ENCODE results near the gene LAMB3.

Gene LAMB3

DNA sequence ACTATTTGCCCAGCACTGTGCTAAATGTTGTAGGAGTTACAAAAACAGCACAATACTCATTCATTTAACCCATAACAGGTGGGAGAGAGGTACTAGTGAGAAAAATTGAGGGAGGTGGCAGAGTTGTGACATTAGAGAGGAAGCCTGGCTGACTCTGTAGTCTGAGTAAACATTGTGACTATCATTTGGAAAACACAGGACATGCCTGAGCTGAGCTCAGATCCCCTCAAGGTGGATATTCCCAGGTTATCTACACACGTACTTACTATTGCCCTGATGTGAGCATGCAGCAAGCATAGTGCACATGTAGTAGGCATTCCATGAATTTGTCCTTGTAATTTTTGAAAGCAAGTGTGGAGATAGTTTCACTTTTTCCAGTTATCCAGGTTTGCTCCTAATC is 57.8 kb downstream of the LAMB3 start:
- H3K4me1 ChIP-seq, result peaks cover 0 to 4% (median 0%) of the 10 kb centered on the region in 10 experiments; a peak in 1 of 20 replicates
- no peak overlapping the region for H3K27ac ChIP-seq
- no peak overlapping the region for H3K4me3 ChIP-seq
- no peaks in the 10 kb centered on the region for H3K9me3 ChIP-seq (replicated peaks in 1 of 11)
- H3K36me3 ChIP-seq, result no peaks in the 10 kb centered on the region
- no peak for TF ChIP-seq Cebpa-rat (IDR thresholded peaks at IDR 0.05)
- H3K4me2 ChIP-seq, result no peak overlapping the region
- no peaks in the 10 kb centered on the region for H3K27me3 ChIP-seq
- no peaks in the 10 kb centered on the region for H4K20me1 ChIP-seq
- H3K9ac ChIP-seq, result no peak overlapping the region

DNA sequence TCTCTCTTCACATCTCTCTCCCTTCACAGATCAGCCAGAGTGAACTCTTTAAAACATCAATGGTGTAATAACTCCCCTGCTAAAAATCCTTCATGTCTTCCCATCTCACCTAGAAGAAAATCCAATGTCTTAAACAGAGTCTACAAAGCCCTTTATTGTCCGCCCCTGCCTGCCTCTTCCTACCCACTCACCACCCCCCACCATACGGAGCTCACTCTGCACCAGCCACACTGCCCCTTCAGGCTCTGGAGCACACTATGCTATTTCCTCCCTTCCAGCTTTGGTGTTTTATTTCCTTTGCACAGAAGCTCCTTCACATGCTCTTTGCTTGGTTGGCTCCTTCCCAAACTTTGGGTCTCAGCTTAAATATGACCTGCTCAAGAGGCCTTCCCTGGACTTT is 58.5 kb downstream of the LAMB3 start:
- H3K4me2 ChIP-seq, result no peak overlapping the region

DNA sequence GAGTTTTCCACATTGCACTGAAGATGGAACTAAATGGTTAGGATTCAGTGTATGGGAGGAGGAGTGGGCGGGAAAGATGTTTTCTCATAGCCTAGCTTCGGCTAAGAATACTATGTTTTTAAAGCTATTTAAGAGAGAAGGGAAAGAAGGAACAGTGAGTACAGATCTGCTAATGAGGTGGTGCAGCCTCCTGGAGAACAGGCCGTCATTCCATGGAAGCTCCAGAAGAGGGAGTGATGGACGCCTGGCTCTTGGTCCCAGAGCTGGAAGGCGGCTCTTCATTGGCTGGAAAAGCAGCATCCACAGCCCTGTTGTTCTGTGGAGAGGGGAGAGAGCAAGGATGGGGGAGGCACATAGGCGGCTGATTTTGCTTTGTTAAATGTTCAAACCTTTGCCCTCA is 61.8 kb downstream of the LAMB3 start:
- H3K9me3 ChIP-seq (replicated peaks in 1 of 11), result peaks cover 0 to 15% (median 9%) of the 10 kb centered on the region in 11 experiments; a peak in 10 of 22 replicates
- H3K4me2 ChIP-seq, result no peak overlapping the region
- no peak overlapping the region for H3K4me3 ChIP-seq
- no peaks in the 10 kb centered on the region; a peak in 1 of 20 replicates for H3K4me1 ChIP-seq
- no peaks in the 10 kb centered on the region for H3K27me3 ChIP-seq
- H4K20me1 ChIP-seq, result no peaks in the 10 kb centered on the region
- TF ChIP-seq Cebpa-rat (IDR thresholded peaks at IDR 0.05), result no peak
- H3K27ac ChIP-seq, result no peak overlapping the region
- H3K36me3 ChIP-seq, result no peaks in the 10 kb centered on the region
- H3K9ac ChIP-seq, result no peak overlapping the region

More for the DNA sequence above, 58.5 kb downstream of the LAMB3 start:
- Histone ChIP-seq H3K9ac (no peak overlapping the region), H3K36me3 (no peaks in the 10 kb centered on the region), H4K20me1 (no peaks in the 10 kb centered on the region), H3K27me3 (no peaks in the 10 kb centered on the region), H3K27ac (no peak overlapping the region), H3K4me3 (no peak overlapping the region), H3K9me3 (replicated peaks in 1 of 11) (peaks cover 0 to 2% (median under 1%) of the 10 kb centered on the region in 11 experiments; a peak in 5 of 22 replicates), H3K4me1 (peaks cover 0 to 4% (median 0%) of the 10 kb centered on the region in 10 experiments; a peak in 1 of 20 replicates)
- TF ChIP-seq Cebpa-rat (IDR thresholded peaks at IDR 0.05), result no peak

DNA sequence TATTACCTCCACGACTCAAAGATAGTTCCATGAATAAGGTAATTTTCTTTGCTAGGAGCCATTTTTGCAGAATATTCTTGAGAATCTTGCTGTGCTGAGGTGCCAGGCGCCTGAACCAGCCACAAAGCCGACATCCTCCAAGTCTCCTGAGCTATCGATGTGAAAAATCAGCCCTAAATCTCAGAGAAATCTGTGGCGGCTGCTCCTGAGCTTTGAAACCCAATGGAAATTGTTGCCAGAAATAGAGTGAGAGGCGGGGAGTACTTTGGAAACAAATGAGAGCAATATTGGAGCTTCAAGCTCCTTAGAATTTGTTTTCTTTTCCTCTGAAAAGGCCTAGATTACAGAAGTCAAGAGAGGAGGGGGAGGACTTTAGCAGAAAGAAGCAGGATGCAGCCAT is 62.4 kb downstream of the LAMB3 start:
- Histone ChIP-seq H3K9ac (no peak overlapping the region), H3K36me3 (no peaks in the 10 kb centered on the region), H3K4me1 (no peaks in the 10 kb centered on the region), H3K27me3 (no peaks in the 10 kb centered on the region), H4K20me1 (no peaks in the 10 kb centered on the region), H3K4me3 (no peak overlapping the region), H3K4me2 (no peak overlapping the region), H3K9me3 (replicated peaks in 1 of 11) (peaks cover 0 to 15% (median 9%) of the 10 kb centered on the region in 11 experiments; a peak in 10 of 22 replicates), H3K27ac (no peak overlapping the region)
- TF ChIP-seq Cebpa-rat (IDR thresholded peaks at IDR 0.05), result no peak

DNA sequence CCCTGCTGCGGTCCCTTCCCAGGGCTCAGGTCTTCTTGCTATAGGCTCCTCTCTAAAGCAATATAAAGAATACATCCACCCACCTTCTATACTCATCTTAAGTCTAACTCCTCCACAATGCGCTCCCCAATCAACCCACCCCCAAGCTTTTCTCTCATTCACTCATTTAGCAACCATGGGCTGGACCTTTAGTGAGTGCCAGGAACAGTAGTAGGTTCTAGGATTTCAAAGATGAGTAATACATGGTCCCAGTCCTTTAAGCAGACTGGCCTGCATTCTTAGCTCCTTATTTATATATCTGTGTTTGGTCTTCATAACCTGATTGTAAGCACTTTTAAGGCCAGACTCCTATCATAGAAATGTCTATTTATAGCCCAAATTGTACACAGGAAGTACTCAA is 62.8 kb downstream of the LAMB3 start:
- Histone ChIP-seq H3K9me3 (replicated peaks in 1 of 11) (peaks cover 0 to 15% (median 9%) of the 10 kb centered on the region in 11 experiments; a peak in 10 of 22 replicates), H3K4me1 (no peaks in the 10 kb centered on the region), H3K4me3 (no peak overlapping the region), H4K20me1 (no peaks in the 10 kb centered on the region), H3K9ac (no peak overlapping the region), H3K27me3 (no peaks in the 10 kb centered on the region), H3K27ac (no peak overlapping the region), H3K4me2 (no peak overlapping the region), H3K36me3 (no peaks in the 10 kb centered on the region)
- TF ChIP-seq Cebpa-rat (IDR thresholded peaks at IDR 0.05), result no peak

DNA sequence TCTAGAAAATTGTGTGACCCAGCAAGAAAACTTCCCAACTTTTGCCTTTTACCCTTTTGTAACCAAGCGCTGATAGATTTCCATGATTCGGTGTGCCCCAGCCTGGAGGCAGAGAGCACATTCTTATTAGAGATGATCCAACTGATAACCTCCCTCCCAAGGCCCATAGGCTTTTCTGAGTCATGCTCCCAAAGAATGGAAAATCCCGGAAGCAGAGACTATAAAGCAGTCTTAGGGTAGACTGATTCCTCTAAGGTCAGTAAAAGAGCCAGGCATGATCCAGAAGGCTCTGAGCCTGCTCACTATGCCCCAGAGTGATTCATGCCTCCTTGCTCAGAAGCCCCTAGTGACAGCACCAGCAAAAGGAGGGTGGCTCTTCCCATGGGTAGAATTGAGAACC is 64.4 kb downstream of the LAMB3 start:
- no peaks in the 10 kb centered on the region for H3K36me3 ChIP-seq
- H3K9me3 ChIP-seq (replicated peaks in 1 of 11), result peaks cover 0 to 15% (median 9%) of the 10 kb centered on the region in 11 experiments; a peak in 10 of 22 replicates
- no peak overlapping the region for H3K4me2 ChIP-seq
- no peak overlapping the region for H3K9ac ChIP-seq
- H3K27ac ChIP-seq, result no peak overlapping the region
- no peaks in the 10 kb centered on the region for H3K4me1 ChIP-seq
- no peak for TF ChIP-seq Cebpa-rat (IDR thresholded peaks at IDR 0.05)
- no peaks in the 10 kb centered on the region for H3K27me3 ChIP-seq
- H3K4me3 ChIP-seq, result no peak overlapping the region
- no peaks in the 10 kb centered on the region for H4K20me1 ChIP-seq

DNA sequence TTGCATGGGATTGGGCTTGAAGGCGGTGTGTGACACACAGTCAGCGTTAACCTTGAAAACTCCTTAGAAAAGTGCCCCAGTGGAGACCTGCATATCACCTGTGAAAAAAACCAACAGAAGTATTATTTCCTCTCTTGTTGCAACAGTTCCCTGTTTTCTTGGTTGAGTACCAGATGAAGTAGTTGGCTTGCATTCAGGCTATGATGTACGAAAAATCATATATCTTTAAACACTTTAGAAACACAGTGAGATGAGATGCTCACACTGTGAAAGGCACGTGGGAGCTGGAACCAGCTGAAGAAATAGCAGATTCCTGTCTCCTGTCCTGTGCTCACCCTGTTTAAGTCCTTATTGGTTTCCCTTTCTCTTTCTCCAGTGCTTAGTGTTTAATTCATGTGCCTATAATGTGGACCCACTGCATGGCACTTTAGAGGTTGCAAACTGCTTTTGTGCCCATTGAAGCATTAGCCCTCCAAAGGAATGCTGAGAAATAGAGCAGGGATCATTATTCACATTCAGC is 65.9 kb downstream of the LAMB3 start:
- Histone ChIP-seq H3K4me2 (no peak overlapping the region), H3K27me3 (no peaks in the 10 kb centered on the region), H3K9ac (no peak overlapping the region), H3K4me3 (no peak overlapping the region), H4K20me1 (no peaks in the 10 kb centered on the region), H3K36me3 (no peaks in the 10 kb centered on the region), H3K27ac (no peak overlapping the region), H3K4me1 (no peaks in the 10 kb centered on the region), H3K9me3 (replicated peaks in 1 of 11) (peaks cover 0 to 15% (median 9%) of the 10 kb centered on the region in 11 experiments; a peak in 10 of 22 replicates)
- no peak for TF ChIP-seq Cebpa-rat (IDR thresholded peaks at IDR 0.05)

DNA sequence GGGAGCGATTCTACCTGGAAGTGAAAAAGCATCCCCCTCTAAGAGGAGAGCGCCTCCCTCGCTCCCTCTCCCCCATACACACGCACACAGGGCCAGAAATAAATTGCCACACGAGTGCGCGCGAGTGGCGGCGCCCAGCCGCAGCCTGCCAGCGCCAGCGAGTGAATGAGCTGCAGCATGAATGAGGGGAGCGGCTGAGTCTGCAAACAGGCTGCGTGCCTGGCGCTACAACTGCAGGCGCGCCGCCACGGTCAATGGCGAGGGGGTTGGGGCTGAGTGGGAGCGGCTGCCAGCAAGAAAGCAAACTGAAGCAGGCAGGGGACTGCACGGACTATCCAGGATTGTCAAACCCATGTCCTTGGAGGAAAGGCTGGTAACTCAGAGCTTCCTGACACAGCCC is 66.6 kb downstream of the LAMB3 start:
- H3K9me3 ChIP-seq (replicated peaks in 1 of 11), result peaks cover 0 to 15% (median 9%) of the 10 kb centered on the region in 11 experiments; a peak in 10 of 22 replicates
- H3K27me3 ChIP-seq, result no peaks in the 10 kb centered on the region
- no peaks in the 10 kb centered on the region for H3K36me3 ChIP-seq
- H3K4me1 ChIP-seq, result no peaks in the 10 kb centered on the region
- H3K27ac ChIP-seq, result no peak overlapping the region
- H4K20me1 ChIP-seq, result no peaks in the 10 kb centered on the region
- H3K4me3 ChIP-seq, result no peak overlapping the region
- H3K9ac ChIP-seq, result no peak overlapping the region
- H3K4me2 ChIP-seq, result no peak overlapping the region
- TF ChIP-seq Cebpa-rat (IDR thresholded peaks at IDR 0.05), result no peak

DNA sequence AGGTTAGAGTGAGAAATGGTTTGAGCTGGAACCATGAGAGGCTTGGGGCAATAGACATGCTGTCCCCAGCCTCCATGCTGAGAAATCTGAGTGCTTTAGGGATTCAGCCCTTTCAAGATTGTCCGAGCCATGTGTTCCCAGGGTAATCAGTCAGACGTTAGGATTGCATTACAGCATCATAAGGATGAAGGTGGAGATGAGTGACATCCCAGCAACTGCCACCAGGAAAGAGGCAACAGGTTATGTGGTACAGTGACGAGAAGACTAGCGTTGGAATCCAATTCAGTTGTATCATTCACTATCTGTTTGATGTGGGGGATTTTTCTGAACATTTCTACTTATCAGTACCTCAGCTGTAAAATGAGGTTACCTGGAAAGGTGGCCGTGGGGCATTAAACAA is 67.0 kb downstream of the LAMB3 start:
- no peak overlapping the region for H3K9ac ChIP-seq
- no peak overlapping the region for H3K4me3 ChIP-seq
- H3K27me3 ChIP-seq, result no peaks in the 10 kb centered on the region
- no peaks in the 10 kb centered on the region for H3K36me3 ChIP-seq
- peaks cover 0 to 15% (median 9%) of the 10 kb centered on the region in 11 experiments; a peak in 10 of 22 replicates for H3K9me3 ChIP-seq (replicated peaks in 1 of 11)
- no peaks in the 10 kb centered on the region for H4K20me1 ChIP-seq
- H3K4me1 ChIP-seq, result no peaks in the 10 kb centered on the region
- no peak overlapping the region for H3K4me2 ChIP-seq
- no peak for TF ChIP-seq Cebpa-rat (IDR thresholded peaks at IDR 0.05)
- no peak overlapping the region for H3K27ac ChIP-seq

DNA sequence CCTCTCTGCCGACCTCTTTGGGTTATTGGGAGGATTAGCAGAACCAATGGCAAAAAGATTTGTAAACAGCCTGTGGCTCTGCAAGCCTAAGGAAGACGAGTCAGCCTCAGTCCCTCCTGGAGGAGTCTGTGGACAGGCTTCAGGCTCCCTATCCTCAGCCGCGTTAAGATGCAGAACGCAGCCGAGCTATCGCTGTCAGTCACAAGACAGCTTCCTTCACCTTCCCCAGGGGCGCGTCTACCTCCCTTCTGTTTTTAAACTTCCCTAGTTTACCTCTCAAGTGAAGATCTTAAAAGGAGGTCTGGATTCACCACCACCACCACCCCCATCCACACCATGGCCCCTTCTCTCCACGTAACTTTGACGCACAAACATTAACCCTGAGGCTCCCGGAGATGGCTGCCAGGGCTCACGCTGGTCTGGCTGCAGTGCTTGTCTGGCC is 68.0 kb downstream of the LAMB3 start:
- H3K9ac ChIP-seq, result no peak overlapping the region
- H3K4me3 ChIP-seq, result no peak overlapping the region
- no peak overlapping the region for H3K4me2 ChIP-seq
- H3K36me3 ChIP-seq, result no peaks in the 10 kb centered on the region
- no peak for TF ChIP-seq Cebpa-rat (IDR thresholded peaks at IDR 0.05)
- H3K4me1 ChIP-seq, result no peaks in the 10 kb centered on the region
- H3K9me3 ChIP-seq (replicated peaks in 1 of 11), result peaks cover 0 to 15% (median 9%) of the 10 kb centered on the region in 11 experiments; a peak in 10 of 22 replicates
- no peaks in the 10 kb centered on the region for H4K20me1 ChIP-seq
- no peaks in the 10 kb centered on the region for H3K27me3 ChIP-seq
- H3K27ac ChIP-seq, result no peak overlapping the region
